GM21723 (cell line): Measurements from ENCODE around the gene PRCD.

Experiments
- ATAC-seq: cut with Tn5 transposase; IDR thresholded peaks from one replicate; pipeline ENCODE4 v1.9.1; 2021; ENCODE audit warnings: mild to moderate bottlenecking, moderate library complexity; ENCODE audit not compliant: unreplicated experiment

Gene PRCD

DNA sequence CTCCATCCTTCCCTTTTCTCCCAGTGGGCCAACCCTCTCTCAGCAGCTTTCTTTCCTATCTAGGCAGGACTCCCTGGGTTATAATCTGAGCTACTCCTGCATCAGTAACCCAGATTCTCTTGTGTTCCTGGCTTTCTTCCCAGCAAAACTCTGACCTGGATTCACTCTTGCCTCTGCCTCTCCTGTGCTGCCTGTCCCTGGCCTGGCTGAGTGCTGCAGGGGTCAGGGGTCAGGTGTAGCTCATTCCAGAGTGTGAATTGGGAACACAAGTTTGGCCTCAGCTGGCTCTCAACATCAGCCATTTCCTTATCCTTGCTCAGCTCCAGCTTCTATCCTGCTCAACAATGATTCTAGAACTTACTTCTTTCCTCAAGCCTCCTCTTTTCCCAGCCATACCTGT lies 48.3 kb downstream of the PRCD start:
- no peak for ATAC-seq

- no peak for ATAC-seq
Measured at GRCh38 chr17:76593384-76593826, 53.6 kb downstream of the PRCD start.

DNA sequence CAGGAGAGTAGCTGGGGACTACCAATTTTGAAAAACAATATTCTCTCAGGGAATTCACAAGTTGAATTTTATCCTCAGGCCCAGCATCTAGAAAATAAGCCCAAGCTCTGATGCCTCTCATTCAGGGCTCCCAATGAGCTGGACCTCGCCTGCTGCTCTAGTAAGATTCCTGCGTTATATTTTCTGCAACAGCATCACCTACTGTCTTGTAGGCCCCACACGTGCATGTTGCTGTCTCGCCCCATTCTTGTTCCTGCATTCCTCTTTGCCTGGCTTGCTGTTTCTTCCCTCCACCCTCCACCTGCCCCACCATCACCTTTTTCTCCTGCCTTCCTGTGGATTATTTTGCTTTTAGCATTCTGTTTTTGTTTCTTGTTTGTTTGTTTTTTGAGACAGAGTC lies 54.1 kb downstream of the PRCD start:
- no peak for ATAC-seq

- no peak for ATAC-seq
Measured at GRCh38 chr17:76594690-76595089, 54.8 kb downstream of the PRCD start.
